Left ventricle myocardium superior (tissue), 1 donor: Measurements from ENCODE around the gene ATP6V1C2. TPM values are rescaled to one million over a fixed set of nuclear protein-coding genes. Genes with fewer than 3 reads are reported as not detected.
A peak's percentile ranks its signal among the peaks of the same experiment; 100 is the strongest.

Experiments used
- ATAC-seq: fragments of 200-7000 bp; cut with Tn5 transposase; one replicate; pipeline ENCODE4 v1.9.1; 2020; ENCODE audit warnings: mild to moderate bottlenecking, moderate library complexity
- DNase-seq: peaks from one replicate; pipeline ENCODE4 v3.0.0-alpha.2; 2020
- intact Hi-C: fragments of 100-400 bp; cut with micrococcal nuclease; formaldehyde crosslinking; loops from one replicate; pipeline ENCODE4 v1.11.0; 2022
- total RNA-seq: library from RNA; stranded (reverse); fragmentation: NEBNext Ultra II Directional; extraction: Animal tissue kit (Norgen Biotek cat#: 25700); gene quantifications from one replicate; pipeline ENCODE4 v1.2.1, GENCODE V29; 2021
- donor health status: DM: no; HTN: yes; CAD: no; lungs with severe emphysema.

ATP6V1C2 gene
- total RNA-seq, 1 donor from 2014 or later = 2.7 TPM

DNA sequence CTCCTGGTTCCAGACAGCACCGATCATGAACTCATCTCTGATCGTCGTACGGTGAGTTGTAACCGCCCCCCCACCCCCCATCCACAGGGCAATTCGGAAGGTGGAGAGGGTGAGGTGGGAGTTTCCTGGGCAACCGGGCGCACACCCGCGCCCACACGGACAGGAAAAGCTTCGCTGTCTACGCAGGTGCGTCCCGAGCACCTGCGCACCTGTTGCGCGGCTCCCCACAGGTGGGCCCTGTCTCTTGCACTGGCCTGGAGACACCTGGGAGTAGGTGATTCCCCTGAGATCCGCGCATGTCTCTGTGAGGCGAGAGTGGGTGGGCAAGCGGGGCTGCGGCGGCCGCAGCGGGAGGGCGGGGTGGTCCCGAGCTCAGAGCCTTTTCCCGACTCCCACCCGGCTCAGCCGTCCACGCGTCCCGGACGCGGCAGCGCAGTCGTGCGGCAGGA, 459 bp upstream of the ATP6V1C2 start:
- DNase-seq = no peak
- intact Hi-C loops = no loop called here
- no peak for ATAC-seq

DNA sequence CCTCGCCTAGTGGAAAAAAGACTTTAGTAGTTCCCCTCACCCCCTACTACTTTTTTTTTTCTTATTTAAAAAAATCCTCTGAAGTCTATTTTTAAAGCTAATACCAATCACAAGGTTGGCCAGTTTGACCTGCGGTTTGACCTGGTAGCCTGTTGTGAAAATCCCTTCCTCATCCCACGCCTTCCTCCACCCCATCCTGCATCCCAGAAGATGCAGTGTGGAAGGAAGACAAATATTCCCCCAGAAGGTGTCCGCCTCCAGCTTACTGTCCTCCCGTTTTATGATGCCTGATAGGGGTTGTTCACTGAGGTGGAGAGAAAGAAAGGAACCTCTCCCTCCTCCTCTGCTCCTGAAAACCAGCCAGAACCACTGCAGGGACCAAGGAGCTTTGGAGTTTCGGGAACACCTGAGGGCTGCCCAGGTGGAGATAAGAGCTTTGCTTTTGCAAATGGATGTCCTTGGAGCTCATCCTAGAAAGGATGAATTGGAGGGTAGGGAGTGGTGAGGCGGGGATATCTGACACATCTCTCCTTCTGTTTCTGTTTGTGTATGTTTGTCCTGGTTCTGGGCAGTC, 909 bp downstream of the ATP6V1C2 start:
- no peak for ATAC-seq
- intact Hi-C loops = no loop called here

DNA sequence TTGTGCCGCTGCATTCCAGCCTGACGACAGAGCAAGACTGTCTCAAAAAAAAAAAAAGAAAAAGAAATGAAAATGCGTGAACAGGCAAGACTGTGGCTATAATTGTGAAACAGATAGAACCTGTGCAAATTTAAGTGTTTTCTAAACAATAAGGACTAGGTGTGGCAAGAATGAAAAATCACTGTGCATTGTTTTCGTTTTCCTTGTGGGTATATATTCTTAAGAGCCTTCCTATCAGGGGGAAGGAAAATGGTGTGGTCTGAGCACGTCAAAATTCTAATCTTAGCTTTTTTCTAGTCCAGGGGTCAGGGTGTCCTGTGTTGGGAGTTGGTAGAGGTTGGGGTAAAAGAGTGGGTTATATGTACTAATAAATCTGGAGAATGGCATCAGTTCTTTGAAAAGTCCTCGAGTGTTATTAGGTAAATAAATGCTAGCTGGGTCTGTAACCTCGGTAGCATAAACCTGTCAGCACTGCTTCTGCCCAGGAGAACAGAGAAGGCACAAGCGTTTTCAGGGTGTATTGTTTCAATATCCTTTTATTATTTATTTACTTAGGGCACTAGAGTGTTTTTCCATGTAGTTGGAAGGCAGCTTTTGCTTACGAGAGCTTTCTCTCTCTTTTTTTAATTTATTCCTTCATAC, 11.6 kb downstream of the ATP6V1C2 start:
- no peak for DNase-seq
- intact Hi-C loops = no loop called here
- no peak for ATAC-seq

More for the DNA sequence above, 909 bp downstream of the ATP6V1C2 start:
- no peak for DNase-seq

DNA sequence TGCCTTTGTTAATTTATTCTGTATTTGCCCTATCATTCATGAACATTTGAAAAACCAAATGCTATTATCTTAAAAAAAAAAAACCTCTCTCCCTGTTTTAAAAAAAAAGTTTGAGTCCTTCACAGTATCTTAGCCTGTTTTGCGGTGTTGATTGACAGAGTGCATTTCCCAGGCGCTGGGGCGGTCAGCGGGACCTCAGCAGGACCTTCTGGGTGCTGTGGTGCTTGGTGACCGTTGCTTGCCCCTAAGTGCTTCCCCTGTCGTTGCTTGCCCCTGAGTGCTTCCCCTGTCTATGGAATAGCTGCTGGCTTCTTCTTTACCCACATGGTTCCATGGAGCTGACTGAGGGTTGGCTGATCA, 12.1 kb downstream of the ATP6V1C2 start:
- ATAC-seq (no peak), DNase-seq (no peak)
- intact Hi-C loops = no loop called here

DNA sequence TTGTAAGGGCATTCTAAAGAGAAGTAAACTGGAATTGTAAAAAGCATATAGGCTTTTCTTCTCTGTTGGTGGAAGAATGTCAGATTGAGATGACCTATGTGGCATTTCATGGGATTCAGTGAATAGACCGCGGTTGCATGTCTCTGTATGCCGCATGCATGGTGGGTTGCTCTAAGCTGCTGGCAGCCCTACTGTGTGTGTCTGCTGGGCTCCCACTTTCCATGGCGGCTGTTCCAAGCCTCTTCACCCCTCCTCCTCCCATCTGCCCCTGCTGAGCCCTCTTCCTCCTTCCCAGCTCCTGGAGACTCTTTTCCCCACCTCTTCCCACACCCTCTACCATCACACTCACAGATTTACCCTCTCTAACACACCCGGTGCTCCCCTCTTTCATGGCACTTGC, 12.6 kb downstream of the ATP6V1C2 start:
- intact Hi-C loops = no loop called here
- no peak for ATAC-seq
- DNase-seq = no peak

DNA sequence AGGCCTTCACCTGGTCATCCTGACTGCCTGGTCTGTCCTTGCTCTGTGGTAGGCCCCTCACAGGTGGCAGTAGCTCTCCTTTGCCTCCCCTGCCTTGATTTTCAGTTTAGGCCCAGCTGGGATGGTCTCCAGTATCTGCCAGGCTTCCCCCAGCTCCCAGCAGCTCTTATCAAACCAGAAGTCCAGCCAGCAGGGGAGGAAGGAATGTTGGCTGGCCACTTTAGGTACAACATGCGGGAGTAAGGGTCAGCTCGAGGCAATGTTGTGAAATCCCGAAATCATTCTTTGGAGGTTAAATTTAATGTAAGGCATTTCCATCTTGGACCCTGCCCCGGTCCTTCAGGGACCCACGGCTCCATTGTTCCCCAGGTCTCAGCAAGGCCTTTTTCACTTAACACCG, 16.8 kb downstream of the ATP6V1C2 start:
- ATAC-seq (no peak), DNase-seq (no peak)
- intact Hi-C loops = no loop called here

DNA sequence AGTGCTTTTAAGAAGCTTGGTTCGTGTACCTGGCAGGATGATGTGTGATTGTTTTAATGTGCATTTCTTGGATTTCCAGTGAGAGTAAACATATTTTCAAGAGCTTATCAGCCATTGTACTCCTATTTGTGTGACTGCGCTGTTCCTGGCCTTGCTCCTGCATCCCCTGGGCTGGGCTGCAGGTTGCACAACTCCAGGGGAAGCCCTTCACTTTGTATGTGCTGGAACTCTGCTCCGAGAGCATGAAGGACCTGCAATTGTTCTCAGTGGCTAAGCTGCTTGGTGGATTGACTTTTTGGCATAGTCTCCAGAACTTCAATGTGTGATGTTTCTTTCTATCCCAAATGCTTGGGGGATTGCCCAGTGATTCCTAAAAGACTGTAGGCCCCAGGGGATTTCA, 18.8 kb downstream of the ATP6V1C2 start:
- intact Hi-C loops = no loop called here
- ATAC-seq = no peak
- no peak for DNase-seq

DNA sequence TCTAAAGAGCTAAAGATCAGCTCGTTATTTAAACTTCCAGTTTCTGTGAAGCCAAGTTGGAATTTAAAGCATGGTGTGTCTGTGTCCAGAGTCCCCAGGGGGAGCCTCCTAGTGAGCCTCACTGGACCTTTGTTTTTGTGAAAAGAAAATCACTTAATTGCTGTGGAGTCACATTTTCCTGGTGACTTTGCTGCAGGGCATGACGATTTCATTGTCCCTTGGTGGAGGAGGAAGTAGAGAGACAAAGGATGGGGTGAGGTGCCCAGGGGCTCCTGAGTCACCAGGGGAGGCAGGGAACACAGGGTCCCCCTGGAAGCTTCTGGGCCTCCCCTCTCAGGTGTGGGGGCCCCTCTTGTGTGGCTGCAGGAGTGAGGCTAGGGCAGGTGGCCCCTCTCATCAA, 19.7 kb downstream of the ATP6V1C2 start:
- ATAC-seq = no peak
- intact Hi-C loops = no loop called here
- no peak for DNase-seq

DNA sequence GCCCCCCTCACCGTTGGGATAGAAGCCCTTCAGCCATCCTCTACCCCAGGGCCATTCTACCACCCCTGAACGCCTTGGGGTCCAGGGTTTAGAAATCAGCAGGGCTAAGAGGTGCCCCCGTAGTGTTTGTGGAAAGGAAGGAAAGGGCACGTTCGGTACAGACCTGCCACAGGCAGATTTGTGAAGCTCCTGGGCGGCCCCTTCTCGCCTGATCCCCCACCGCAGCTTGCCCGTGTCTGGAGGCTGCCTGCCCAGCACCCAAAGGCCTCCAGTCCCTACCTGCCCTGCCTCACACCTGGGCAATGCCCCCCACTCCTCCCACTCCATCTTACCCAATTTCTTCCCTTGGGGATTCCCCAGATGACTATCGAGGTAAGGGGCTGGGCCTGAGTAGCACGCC, 21.2 kb downstream of the ATP6V1C2 start:
- intact Hi-C loops = no loop called here
- no peak for DNase-seq
- ATAC-seq = no peak

DNA sequence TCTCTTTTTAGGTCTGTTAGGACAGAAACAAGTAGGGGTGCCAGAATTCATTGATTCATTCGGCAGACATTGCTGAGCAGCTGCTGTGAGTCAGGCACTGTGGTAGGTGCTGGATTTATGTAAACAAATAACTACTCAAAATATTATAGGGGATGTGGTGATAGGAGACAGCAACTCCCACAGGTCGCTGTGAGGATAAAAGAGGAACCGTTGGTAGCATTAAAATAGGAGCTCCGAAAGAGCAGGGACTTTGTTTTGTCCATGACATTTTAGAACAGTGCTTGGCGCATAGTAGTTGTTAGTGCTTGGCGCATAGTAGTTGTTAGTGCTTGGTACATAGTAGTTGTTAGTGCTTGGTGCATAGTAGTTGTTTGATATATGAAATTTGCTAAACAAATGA, 29.2 kb downstream of the ATP6V1C2 start:
- no peak for DNase-seq
- intact Hi-C loops = no loop called here
- ATAC-seq = no peak

DNA sequence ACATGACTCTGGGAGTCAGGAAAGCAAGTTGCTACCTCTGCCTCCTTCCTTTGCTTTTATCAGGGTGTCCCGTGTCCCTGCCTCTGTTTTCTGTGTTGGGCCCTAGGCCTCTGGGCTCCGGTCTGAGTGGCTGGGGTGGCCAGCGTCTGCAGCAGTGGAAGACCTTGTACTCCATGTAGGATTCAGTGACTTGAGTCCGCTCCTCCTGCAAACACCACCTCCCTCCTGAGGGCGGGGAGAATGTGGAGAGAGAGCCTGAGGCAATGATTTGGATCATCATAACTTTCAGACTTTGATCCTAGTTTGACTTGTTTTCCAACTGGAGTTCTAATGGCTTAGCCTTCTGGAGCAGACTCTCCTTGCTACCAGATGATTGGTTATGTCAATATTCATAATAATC, 30.8 kb downstream of the ATP6V1C2 start:
- intact Hi-C loops = no loop called here
- ATAC-seq (no peak), DNase-seq (no peak)

DNA sequence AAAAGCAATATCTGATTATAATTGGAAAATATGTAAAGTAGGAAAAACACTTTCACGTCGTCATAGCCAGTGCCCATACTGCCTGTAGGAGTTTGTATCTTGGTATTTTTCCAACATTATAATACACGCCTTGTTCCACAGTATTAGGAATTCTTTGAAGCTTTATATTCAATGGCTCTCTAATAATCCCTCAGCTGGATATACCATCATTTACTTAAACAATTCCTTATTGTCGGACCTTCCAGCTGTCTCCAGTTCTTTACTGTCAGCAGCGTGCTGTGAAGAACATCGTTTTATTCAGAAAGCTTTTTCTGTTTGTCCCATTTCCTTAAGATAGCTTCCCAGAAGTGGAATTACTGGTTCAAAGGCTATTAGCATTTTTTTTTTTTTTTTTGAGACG, 31.7 kb downstream of the ATP6V1C2 start:
- intact Hi-C loops = no loop called here
- ATAC-seq (no peak), DNase-seq (no peak)

DNA sequence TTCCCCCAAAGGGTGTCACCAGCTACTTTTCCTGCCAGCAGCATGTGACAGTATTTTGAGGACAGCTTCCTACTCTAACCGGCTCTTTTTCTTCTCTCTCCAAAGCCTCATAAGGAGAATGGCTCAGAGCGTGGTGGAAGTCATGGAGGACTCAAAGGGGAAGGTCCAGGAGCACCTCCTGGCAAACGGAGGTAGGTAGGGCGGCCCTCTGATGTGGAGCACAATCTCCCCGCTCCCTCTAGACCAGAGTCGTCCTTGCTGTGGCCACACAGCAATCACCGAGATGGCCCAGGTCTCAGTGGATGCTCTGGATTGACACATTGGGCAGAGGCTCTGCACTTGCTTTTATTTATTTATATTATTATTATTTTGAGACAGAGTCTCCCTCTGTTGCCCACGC, 32.4 kb downstream of the ATP6V1C2 start:
- DNase-seq (no peak), ATAC-seq (no peak)
- intact Hi-C loops = no loop called here

DNA sequence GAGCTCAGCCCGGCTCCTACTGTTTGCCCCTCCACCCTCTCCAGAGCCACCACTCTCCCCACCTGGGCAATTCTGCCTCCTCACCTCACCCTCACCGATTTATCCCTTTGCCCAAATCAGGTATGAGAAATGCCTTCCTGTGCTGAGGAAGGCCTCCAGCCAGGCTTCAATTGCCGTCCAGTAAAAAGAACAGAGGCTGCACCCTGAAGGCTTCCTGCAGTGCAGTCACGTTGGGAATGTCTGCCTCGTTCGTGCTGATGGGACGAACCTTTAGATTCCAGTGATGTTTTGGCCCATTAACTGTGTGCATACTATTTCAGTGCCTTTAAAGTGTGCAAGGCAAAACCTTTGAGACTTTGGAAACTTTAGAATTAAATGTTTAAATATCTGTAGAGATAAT, 34.2 kb downstream of the ATP6V1C2 start:
- intact Hi-C loops = no loop called here
- ATAC-seq = no peak
- DNase-seq = no peak

DNA sequence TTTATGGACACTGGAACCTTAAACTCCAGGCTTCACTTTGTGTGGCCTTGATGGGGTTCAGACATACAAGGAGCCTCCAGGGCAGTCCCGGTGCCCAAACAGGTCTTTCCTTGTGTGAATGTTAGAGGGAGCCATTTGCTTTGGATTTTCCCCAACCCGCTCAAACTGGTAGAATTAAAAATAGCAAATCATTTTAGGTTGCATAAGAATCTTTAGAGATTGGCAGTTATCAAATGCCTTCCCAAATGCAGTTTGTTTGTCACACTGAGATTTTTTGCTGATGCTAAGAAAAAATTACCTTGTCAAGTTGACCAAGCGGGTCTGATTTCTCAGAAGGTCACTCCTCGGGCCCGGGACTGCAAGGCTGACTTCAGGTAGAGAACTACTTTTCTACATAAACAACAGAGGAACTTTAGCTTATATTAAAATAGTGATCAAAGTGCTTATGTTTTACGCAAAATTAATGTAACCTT, 36.4 kb downstream of the ATP6V1C2 start:
- ATAC-seq = no peak
- DNase-seq = no peak
- intact Hi-C loops = no loop called here

DNA sequence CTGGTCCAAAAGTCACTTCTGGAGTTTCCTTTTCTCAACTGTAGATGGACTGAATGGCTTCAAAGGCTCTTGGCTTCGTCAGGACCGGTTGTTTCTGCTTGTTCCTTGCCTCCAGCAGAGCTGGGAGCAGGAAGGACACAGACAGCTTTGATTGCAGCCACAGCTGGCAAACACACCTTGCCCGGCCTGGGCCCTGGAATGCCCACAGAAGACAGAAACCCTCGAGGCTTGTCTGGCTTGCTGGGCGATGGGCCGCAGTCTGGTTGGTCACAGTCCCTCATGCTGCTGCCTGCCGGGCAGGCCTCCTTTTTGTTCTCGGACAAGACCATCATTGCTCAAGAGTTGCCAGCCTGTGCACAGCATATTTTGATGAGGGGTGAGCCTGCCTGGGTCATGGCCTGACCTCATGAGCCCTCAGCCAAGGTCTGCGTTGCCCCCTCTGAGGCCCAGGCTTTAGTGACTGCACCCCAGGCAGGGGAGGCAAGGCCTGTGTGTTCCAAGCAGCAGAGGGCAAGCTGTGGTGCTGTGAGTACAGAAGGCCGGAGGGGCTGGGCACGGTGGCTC, 37.8 kb downstream of the ATP6V1C2 start:
- no peak for DNase-seq
- intact Hi-C loops = no loop called here
- no peak for ATAC-seq

DNA sequence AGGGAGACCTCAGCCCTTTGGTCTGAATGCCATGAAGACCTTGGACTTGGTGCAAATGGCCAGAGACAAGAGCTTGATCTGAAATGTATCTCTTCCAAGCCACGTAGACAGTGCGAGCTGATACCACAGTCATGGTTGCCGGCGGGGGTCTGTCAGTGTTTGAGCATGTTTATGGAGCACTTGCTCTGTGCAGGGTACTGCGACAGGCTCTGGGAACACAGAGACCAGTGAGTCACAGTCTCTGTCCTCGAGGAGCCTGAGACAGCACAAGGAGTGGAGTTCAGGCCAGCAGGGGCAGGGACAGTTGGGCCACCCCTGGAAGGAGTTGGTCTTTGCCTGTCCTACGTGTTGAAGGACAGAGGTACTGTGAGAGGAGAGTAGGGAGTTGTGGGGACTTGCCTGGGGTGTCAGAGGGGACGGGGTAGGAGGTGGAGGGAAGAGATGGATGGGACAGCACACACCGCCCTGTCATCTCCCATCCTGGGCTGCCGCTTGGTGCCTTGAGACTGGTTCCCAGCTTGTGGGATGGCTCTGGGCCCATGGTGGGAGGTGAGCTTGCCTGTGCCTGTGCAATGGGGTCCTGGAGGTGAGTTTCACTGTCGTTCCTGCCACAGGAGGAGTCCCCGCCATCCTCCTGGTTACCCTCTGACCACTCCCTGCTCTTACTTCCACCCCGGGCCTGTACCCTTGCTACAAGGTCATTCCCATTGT, 39.5 kb downstream of the ATP6V1C2 start:
- intact Hi-C loops = no loop called here
- ATAC-seq = no peak
- no peak for DNase-seq

DNA sequence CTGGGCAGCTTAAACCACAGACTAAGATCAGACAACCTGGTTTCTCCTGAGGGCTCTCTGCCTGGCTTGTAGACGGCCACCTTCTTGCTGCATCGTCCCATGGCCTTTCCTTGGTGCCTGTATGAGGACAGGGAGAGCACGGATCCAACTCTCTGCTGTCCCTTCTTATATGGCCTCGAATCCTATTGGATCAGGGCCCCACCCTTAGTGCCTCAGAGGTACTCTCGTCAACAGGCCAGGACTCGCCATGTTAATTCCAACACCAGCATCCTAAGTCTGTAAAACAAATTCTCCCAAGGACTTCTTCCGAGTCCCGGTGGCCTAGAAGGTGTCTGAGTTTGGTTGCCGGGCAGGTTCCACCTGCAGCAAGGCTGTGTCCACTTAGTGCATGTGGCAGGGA, 40.2 kb downstream of the ATP6V1C2 start:
- ATAC-seq (no peak), DNase-seq (no peak)
- intact Hi-C loops = no loop called here

DNA sequence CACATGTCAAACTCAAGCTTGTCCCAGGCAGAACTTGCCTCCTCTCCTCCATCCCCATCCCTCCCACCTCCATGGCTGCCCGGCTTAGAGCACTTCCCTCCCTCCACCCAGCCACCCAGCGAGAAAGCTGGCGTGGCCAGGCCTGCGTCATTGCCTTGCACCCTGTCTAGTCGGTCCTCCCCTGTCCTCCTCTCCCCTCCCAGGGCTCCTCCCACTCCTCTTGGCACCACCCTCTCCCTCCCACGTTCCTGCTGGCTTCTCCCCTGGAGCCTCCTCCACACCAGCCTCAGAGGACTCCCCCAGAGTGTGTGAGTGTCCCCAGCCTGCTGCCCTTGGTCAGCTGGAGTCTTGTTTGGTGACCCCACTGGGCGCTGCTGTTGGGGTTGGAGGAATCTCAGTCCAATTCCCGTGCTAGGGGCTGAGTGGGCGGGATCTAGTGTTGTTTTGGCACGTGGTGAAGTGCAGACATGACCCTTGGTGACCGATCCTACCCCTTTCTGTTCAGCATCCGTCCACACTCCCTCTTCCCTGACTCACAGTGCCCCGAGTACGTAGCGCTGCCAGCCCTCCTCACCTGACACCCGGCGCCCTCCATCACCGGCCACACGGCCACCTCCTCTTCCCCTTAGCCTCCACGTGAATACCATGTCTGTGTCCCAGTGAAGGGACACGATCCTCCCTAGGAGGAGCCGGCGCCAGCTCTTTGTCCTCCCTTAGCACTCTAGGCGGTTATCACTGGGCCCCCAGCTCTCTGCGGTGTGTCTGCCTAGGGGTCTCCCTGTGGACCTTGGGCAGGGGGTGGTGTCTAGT, 41.4 kb downstream of the ATP6V1C2 start:
- intact Hi-C loops = no loop called here
- DNase-seq (peak; percentile 56), ATAC-seq (peak; percentile 83)

DNA sequence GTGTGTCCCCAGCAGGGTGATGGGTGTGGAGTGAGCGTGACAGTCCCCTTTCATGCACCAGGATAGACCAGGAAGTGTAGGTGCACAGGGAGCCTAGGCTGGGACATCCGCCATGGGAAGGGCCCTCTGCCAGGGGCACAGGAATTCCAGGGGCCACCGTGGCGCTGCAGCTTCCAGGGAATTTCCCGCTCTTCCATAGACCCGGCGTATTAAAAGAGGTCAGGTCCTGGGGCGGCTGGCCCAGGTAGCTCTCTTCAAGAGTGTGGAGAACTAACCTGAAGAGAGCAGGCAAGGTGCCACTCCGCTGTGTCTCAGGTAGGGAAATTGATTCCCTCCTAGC, 42.0 kb downstream of the ATP6V1C2 start:
- ATAC-seq (no peak), DNase-seq (no peak)
- intact Hi-C loops = no loop called here
